RWPE2 (cell line): ENCODE data around the gene TEK.
A peak's percentile ranks its signal among the peaks of the same experiment; 100 is the strongest.

Experiments
- ATAC-seq: fragments of 200-7000 bp; cut with Tn5 transposase; 3 replicates; pipeline ENCODE4 v1.9.1; 2021; ENCODE audit warnings: low read depth
- DNase-seq: peaks from one replicate; pipeline ENCODE4 v3.0.0-alpha.2; 2020; ENCODE audit warnings: low spot score
- H3K27ac ChIP-seq: fragments of 450-650 bp; 2 replicates; pipeline ENCODE4 v1.5.1; 2017; ENCODE audit warnings: mild to moderate bottlenecking; ENCODE audit not compliant: poor library complexity, severe bottlenecking
- H3K27me3 ChIP-seq: fragments of 250-450 bp; sonication (Bioruptor Pico); 2 replicates; pipeline ENCODE4 v1.5.1; 2021; ENCODE audit warnings: mild to moderate bottlenecking, moderate library complexity; ENCODE audit not compliant: insufficient read depth, poor library complexity, severe bottlenecking
- H3K36me3 ChIP-seq: fragments of 250-450 bp; sonication (Bioruptor Pico); 2 replicates; pipeline ENCODE4 v1.5.1; 2020; ENCODE audit warnings: low read depth, mild to moderate bottlenecking, moderate library complexity
- H3K4me1 ChIP-seq: fragments of 250-450 bp; sonication (Bioruptor Pico); 2 replicates; pipeline ENCODE4 v1.5.1; 2021; ENCODE audit warnings: mild to moderate bottlenecking, moderate library complexity; ENCODE audit not compliant: insufficient read depth, poor library complexity, severe bottlenecking
- H3K4me3 ChIP-seq: fragments of 250-450 bp; sonication (Bioruptor Pico); 2 replicates; pipeline ENCODE4 v1.5.1; 2021; ENCODE audit warnings: mild to moderate bottlenecking, moderate library complexity; ENCODE audit not compliant: severe bottlenecking
- H3K9me3 ChIP-seq: fragments of 250-450 bp; sonication (Bioruptor Pico); 2 replicates; pipeline ENCODE4 v1.5.1; 2021; ENCODE audit warnings: mild to moderate bottlenecking, moderate library complexity; ENCODE audit not compliant: severe bottlenecking
- TF ChIP-seq, protein P1 (sequence below): fragments of 450-650 bp; IDR thresholded peaks from one replicate; pipeline ENCODE4 v1.5.1; 2017; ENCODE audit warnings: mild to moderate bottlenecking, moderate library complexity; ENCODE audit not compliant: poor library complexity, severe bottlenecking

The TEK gene

DNA sequence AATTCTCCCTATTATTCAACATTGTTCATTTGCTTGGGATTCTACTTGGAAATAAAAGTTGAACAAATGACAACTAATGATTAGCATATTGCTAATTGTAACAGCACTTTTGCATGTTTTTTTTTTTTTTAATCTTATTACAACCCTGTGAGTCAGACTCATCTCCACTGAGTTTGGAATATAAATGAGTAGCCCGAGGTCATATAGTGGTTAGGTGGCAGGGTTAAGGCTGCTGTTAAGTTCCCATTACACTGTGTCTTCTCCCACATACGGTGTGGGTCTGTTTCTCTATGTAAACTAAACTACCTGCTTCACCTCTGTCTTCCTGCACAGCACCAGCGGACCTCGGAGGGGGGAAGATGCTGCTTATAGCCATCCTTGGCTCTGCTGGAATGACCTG is 95.6 kb downstream of the TEK start:
- TF ChIP-seq, protein P1, sequence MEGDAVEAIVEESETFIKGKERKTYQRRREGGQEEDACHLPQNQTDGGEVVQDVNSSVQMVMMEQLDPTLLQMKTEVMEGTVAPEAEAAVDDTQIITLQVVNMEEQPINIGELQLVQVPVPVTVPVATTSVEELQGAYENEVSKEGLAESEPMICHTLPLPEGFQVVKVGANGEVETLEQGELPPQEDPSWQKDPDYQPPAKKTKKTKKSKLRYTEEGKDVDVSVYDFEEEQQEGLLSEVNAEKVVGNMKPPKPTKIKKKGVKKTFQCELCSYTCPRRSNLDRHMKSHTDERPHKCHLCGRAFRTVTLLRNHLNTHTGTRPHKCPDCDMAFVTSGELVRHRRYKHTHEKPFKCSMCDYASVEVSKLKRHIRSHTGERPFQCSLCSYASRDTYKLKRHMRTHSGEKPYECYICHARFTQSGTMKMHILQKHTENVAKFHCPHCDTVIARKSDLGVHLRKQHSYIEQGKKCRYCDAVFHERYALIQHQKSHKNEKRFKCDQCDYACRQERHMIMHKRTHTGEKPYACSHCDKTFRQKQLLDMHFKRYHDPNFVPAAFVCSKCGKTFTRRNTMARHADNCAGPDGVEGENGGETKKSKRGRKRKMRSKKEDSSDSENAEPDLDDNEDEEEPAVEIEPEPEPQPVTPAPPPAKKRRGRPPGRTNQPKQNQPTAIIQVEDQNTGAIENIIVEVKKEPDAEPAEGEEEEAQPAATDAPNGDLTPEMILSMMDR = no peak
- no peak overlapping the region for H3K27ac ChIP-seq
- no peaks in the 10 kb centered on the region for H3K36me3 ChIP-seq
- H3K27me3 ChIP-seq = no peaks in the 10 kb centered on the region
- no peaks in the 10 kb centered on the region for H3K9me3 ChIP-seq
- ATAC-seq (peak; percentile 90), DNase-seq (no peak)
- peaks cover 18% of the 10 kb centered on the region for H3K4me1 ChIP-seq
- no peak overlapping the region for H3K4me3 ChIP-seq

GRCh38 chr9:27205198-27205597 is 96.2 kb downstream of the TEK start:
- TF ChIP-seq, protein P1 = no peak
- Histone ChIP-seq H3K4me3 (no peak overlapping the region), H3K9me3 (no peaks in the 10 kb centered on the region), H3K27ac (no peak overlapping the region), H3K4me1 (peaks cover 12% of the 10 kb centered on the region), H3K27me3 (no peaks in the 10 kb centered on the region), H3K36me3 (no peaks in the 10 kb centered on the region)
- no peak for ATAC-seq
- no peak for DNase-seq

DNA sequence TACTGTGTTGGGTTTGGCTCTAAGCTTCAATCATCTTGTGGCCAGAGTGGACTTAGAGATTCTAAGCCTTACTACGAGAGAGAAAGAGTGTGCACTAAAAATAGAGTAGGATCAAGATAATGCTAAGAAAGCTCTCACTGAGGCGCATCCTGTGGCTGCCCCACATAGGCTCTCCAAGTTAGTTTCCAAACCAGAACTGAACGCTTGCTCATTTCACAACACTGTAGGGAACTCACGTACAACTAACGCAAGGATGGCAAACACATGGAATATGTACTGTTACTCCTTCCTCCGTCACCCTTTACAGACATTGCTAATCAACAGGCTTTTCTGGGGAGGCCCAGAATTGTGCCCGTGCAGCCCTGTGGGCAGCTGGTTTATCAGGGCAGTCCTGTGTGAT is 97.0 kb downstream of the TEK start:
- DNase-seq = no peak
- TF ChIP-seq, protein P1 = no peak
- Histone ChIP-seq H3K4me3 (no peak overlapping the region), H3K36me3 (no peaks in the 10 kb centered on the region), H3K27ac (no peak overlapping the region), H3K27me3 (no peaks in the 10 kb centered on the region), H3K4me1 (peaks cover 9% of the 10 kb centered on the region), H3K9me3 (no peaks in the 10 kb centered on the region)
- ATAC-seq = no peak

GRCh38 chr9:27209034-27209433 is 100.0 kb downstream of the TEK start:
- no peaks in the 10 kb centered on the region for H3K27me3 ChIP-seq
- no peak overlapping the region for H3K27ac ChIP-seq
- H3K4me1 ChIP-seq = peaks cover 4% of the 10 kb centered on the region
- no peak for ATAC-seq
- TF ChIP-seq, protein P1 = no peak
- no peaks in the 10 kb centered on the region for H3K9me3 ChIP-seq
- no peak overlapping the region for H3K4me3 ChIP-seq
- DNase-seq = no peak
- H3K36me3 ChIP-seq = no peaks in the 10 kb centered on the region

GRCh38 chr9:27210588-27210987 is 101.6 kb downstream of the TEK start:
- Histone ChIP-seq H3K27me3 (no peaks in the 10 kb centered on the region), H3K4me1 (no peaks in the 10 kb centered on the region), H3K9me3 (no peaks in the 10 kb centered on the region), H3K36me3 (no peaks in the 10 kb centered on the region), H3K4me3 (no peak overlapping the region), H3K27ac (no peak overlapping the region)
- no peak for ATAC-seq
- TF ChIP-seq, protein P1 = no peak
- no peak for DNase-seq
